SU-DHL-6 (cell line): ENCODE data around the gene NTNG1.

Source experiments
- H2AFZ ChIP-seq: fragments of 200-600 bp; sonication (generic); 2 replicates; pipeline ENCODE4 v1.6.1; 2014; ENCODE audit warnings: low read depth, mild to moderate bottlenecking, moderate library complexity, mixed read lengths, antibody characterized with exemption, low read length; ENCODE audit not compliant: severe bottlenecking
- H3F3A ChIP-seq: fragments of 200-600 bp; shearing (Covaris generic); 2 replicates; pipeline ENCODE4 v1.6.0; 2016; ENCODE audit warnings: antibody characterized with exemption, mild to moderate bottlenecking; ENCODE audit not compliant: insufficient read depth
- H3K27ac ChIP-seq: fragments of 200-600 bp; sonication (generic); 2 replicates; pipeline ENCODE4 v1.5.1; 2016; ENCODE audit warnings: low read depth, mild to moderate bottlenecking, low read length, moderate library complexity, mixed read lengths
- H3K27me3 ChIP-seq: fragments of 200-600 bp; sonication (generic), shearing (Covaris generic); 2 replicates; pipeline ENCODE4 v1.6.0; 2014; ENCODE audit warnings: mild to moderate bottlenecking, low read length
- H3K36me3 ChIP-seq: fragments of 200-600 bp; sonication (generic); 2 replicates; pipeline ENCODE4 v1.6.1; 2014; ENCODE audit warnings: mild to moderate bottlenecking, low read length, mixed read lengths
- H3K4me2 ChIP-seq: fragments of 300-600, 200-600 bp; shearing (Covaris generic), sonication (generic); 2 replicates; pipeline ENCODE4 v1.6.0; 2014; ENCODE audit warnings: low read length, low read depth, mild to moderate bottlenecking; ENCODE audit not compliant: poor library complexity, severe bottlenecking
- H3K4me3 ChIP-seq: fragments of 200-600 bp; sonication (generic); 2 replicates; pipeline ENCODE4 v1.5.1; 2014; ENCODE audit warnings: antibody characterized with exemption, low read length, mild to moderate bottlenecking, mixed read lengths; ENCODE audit not compliant: insufficient read depth, poor library complexity, severe bottlenecking
- H3K79me2 ChIP-seq: fragments of 200-600 bp; sonication (generic); 2 replicates; pipeline ENCODE4 v1.6.1; 2014; ENCODE audit warnings: mild to moderate bottlenecking, low read length, moderate library complexity; ENCODE audit not compliant: insufficient read depth
- H3K9ac ChIP-seq: fragments of 200-600 bp; sonication (generic); 2 replicates; pipeline ENCODE4 v1.7.0; 2014; ENCODE audit warnings: mild to moderate bottlenecking, low read length
- H3K9me2 ChIP-seq: fragments of 200-600 bp; sonication (generic); replicated peaks from 2 replicates; pipeline ENCODE4 v1.6.1; 2014; ENCODE audit warnings: low read length; ENCODE audit not compliant: insufficient read depth
- H3K9me3 ChIP-seq: fragments of 200-600 bp; sonication (generic); 2 replicates; pipeline ENCODE4 v1.6.1; 2014; ENCODE audit warnings: low read length, mixed read lengths; ENCODE audit not compliant: insufficient read depth
- H4K20me1 ChIP-seq: fragments of 200-600 bp; sonication (generic); 2 replicates; pipeline ENCODE4 v1.6.1; 2014; ENCODE audit warnings: low read depth, mild to moderate bottlenecking, antibody characterized with exemption, low read length, moderate library complexity, mixed read lengths
- CTCF ChIP-seq: fragments of 200-600 bp; sonication (generic); IDR thresholded peaks from one replicate; pipeline ENCODE4 v1.5.1; 2017; ENCODE audit warnings: antibody characterized with exemption, mild to moderate bottlenecking, low read length, moderate library complexity; ENCODE audit not compliant: insufficient read depth, poor library complexity, severe bottlenecking
- EZH2phosphoT487 ChIP-seq: fragments of 200-600 bp; sonication (generic), shearing (Covaris generic); conservative IDR thresholded peaks from 2 replicates; pipeline ENCODE4 v1.6.1; 2018; ENCODE audit warnings: mild to moderate bottlenecking, antibody characterized with exemption, low read length, moderate library complexity, mixed read lengths

NTNG1 gene

GRCh38 chr1:107344836-107345235 is 204.0 kb downstream of the NTNG1 start:
- no peaks in the 10 kb centered on the region for H3K9me3 ChIP-seq
- TF ChIP-seq EZH2phosphoT487: no peak
- no peak for TF ChIP-seq CTCF

DNA sequence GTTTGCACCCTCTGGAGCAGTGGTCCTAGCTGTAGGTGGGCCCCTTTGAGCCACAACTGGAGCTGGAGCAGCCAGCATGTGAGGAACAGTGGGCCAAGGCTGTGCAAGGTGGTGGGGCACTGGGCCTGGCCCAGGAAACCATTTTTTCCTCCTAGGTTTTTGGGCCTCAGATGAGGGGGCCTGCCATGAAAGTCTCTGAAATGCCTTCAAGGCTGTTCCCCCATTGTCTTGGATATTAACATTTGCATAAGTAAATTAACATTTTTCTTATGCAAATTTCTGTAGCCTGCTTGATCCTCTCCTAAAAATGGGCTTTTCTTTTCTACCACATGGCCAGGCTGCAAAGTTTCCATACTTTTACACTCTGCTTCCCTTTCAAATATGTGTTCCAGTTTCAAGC is 212.0 kb downstream of the NTNG1 start:
- Histone ChIP-seq H3K27ac (no peak overlapping the region), H3K9me2 (no peaks in the 10 kb centered on the region), H3K4me3 (no peak overlapping the region), H3K79me2 (no peaks in the 10 kb centered on the region), H3K27me3 (no peaks in the 10 kb centered on the region), H3F3A (no peaks in the 10 kb centered on the region; the same call in 1 of the 2 replicates), H4K20me1 (no peaks in the 10 kb centered on the region), H2AFZ (no peak overlapping the region), H3K9me3 (peaks cover 12% of the 10 kb centered on the region; the same call in 1 of the 2 replicates), H3K4me2 (no peak overlapping the region), H3K36me3 (no peaks in the 10 kb centered on the region; the same call in 1 of the 2 replicates), H3K9ac (no peak overlapping the region)
- TF ChIP-seq CTCF (no peak), EZH2phosphoT487 (no peak)

More at GRCh38 chr1:107344836-107345235, 204.0 kb downstream of the NTNG1 start:
- Histone ChIP-seq H2AFZ (no peak overlapping the region), H3K4me3 (no peak overlapping the region), H3K36me3 (no peaks in the 10 kb centered on the region), H3K4me2 (no peak overlapping the region), H3K27ac (no peak overlapping the region), H3K9ac (no peak overlapping the region), H4K20me1 (no peaks in the 10 kb centered on the region), H3K27me3 (no peaks in the 10 kb centered on the region), H3K79me2 (no peaks in the 10 kb centered on the region), H3F3A (no peaks in the 10 kb centered on the region), H3K9me2 (no peaks in the 10 kb centered on the region)

DNA sequence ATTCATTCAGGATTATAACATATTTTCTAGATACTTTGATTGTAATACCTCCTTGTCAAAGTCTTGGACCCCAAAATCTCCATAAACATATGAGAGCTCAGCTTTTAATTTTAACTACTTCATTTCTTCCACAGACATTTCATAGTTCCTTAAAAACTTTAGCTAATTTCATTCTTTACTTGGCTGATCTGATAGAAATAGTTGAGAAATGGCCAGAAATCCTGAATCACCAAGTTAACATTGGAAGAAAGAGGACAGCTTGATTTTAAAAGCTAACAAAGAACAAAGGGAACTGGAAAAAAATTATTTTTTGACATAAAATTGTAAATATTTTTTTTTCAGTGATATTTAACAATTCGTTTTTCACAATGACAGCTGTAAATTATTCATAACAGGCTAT is 216.5 kb downstream of the NTNG1 start:
- Histone ChIP-seq H3K9ac (no peak overlapping the region), H3K4me2 (peak overlapping the region; percentile 74), H3K27ac (peak overlapping the region; percentile 90), H3K79me2 (no peaks in the 10 kb centered on the region), H2AFZ (no peak overlapping the region), H3K9me3 (peaks cover 6% of the 10 kb centered on the region; the same call in 1 of the 2 replicates), H3K36me3 (no peaks in the 10 kb centered on the region; the same call in 1 of the 2 replicates), H3K4me3 (no peak overlapping the region), H3K9me2 (no peaks in the 10 kb centered on the region), H4K20me1 (no peaks in the 10 kb centered on the region), H3F3A (peaks cover 24% of the 10 kb centered on the region), H3K27me3 (no peaks in the 10 kb centered on the region)
- TF ChIP-seq CTCF (no peak), EZH2phosphoT487 (no peak)
